Measurements from ENCODE around the gene ERAL1. TPM values are rescaled to one million over a fixed set of nuclear protein-coding genes. Genes with fewer than 3 reads are reported as not detected.
A peak's percentile ranks its signal among the peaks of the same experiment; 100 is the strongest.

The ERAL1 gene
- total and polyA plus RNA-seq, 2 of the 13 experiments (the other 11 are each of a cell fraction or from before 2014, with no cell fraction given) = 46.9 to 72.2 TPM

DNA sequence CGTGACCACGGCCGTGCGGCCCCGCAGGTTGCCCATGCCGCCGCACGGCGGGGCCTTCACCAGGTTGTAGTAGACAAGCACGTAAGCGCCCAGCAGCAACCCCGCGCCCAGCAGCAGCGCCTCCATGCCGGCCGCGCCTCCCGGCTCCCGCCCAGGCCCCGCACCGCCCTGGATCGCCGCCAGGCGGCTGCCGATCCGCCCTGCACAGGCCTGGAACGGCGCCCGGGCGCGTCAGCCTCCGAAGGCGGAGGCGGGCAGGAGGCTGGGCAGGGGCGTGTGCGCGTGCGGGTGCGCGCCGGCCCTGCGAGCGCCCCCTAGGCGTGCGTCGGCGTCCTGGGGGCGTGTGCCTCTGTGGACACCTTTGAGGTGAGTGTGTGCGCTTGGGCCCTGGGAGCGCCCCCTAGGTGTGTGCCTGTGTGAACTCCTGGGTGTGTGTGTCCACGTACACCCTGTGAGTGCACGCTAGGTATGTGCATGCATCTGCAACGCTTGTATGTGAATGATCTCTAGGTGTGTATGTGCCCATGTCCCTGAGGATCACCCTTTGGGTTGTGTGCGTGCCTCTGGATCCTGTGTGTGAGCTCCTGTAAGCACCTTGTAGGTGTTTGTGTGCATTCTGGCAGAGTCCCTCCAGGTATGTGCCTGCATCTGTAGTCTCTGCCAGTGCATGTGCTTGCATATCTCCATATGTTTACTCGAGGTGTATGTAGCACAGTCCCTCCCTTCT is 48.2 kb downstream of the ERAL1 start, which contains the start of gene DHRS13 (continued):
- TF ChIP-seq SRSF9 (IDR thresholded peaks at IDR 0.05; ENCODE audit: borderline replicate concordance, insufficient read depth, low read depth, low read length, poor library complexity, severe bottlenecking) (no peak), HNRNPK (IDR thresholded peaks at IDR 0.05; ENCODE audit: low read depth, low read length, poor library complexity, severe bottlenecking) (peak; percentile 9), BRCA1 (CRISPR knock-in tag; IDR thresholded peaks at IDR 0.05) (no peak), RFX1 (IDR thresholded peaks at IDR 0.05) (no peak), ZNF672 (CRISPR knock-in tag; IDR thresholded peaks at IDR 0.05) (no peak), MEF2D (CRISPR knock-in tag; IDR thresholded peaks at IDR 0.05) (peak; percentile 32; the same call in 1 of the 2 replicates), RCOR2 (CRISPR knock-in tag; IDR thresholded peaks at IDR 0.05) (peak; percentile 64; the same call in 1 of the 2 replicates), JDP2 (CRISPR knock-in tag; IDR thresholded peaks at IDR 0.05; ENCODE audit: borderline replicate concordance) (no peak; the same call in 1 of the 2 replicates), EED (CRISPR knock-in tag; IDR thresholded peaks at IDR 0.05) (no peak), KLF16 (CRISPR knock-in tag; IDR thresholded peaks at IDR 0.05) (peak in 1 of 2 experiments; percentile 76; a peak in 2 of 4 replicates), ZSCAN22 (CRISPR knock-in tag; IDR thresholded peaks at IDR 0.05) (no peak), ZNF75D (CRISPR knock-in tag; IDR thresholded peaks at IDR 0.05; ENCODE audit: borderline replicate concordance) (no peak), TBX3 (IDR thresholded peaks at IDR 0.05; ENCODE audit: borderline replicate concordance) (peak; percentile 36; the same call in 1 of the 2 replicates), HOXA9 (CRISPR knock-in tag; IDR thresholded peaks at IDR 0.05; ENCODE audit: borderline replicate concordance) (no peak), HOXA3 (CRISPR knock-in tag; IDR thresholded peaks at IDR 0.05) (peak; percentile 89), ZSCAN31 (CRISPR knock-in tag; IDR thresholded peaks at IDR 0.05; ENCODE audit: low read depth) (peak; percentile 92)
- TF ChIP-seq, protein P1, sequence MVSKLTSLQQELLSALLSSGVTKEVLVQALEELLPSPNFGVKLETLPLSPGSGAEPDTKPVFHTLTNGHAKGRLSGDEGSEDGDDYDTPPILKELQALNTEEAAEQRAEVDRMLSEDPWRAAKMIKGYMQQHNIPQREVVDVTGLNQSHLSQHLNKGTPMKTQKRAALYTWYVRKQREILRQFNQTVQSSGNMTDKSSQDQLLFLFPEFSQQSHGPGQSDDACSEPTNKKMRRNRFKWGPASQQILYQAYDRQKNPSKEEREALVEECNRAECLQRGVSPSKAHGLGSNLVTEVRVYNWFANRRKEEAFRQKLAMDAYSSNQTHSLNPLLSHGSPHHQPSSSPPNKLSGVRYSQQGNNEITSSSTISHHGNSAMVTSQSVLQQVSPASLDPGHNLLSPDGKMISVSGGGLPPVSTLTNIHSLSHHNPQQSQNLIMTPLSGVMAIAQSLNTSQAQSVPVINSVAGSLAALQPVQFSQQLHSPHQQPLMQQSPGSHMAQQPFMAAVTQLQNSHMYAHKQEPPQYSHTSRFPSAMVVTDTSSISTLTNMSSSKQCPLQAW (CRISPR knock-in tag; IDR thresholded peaks at IDR 0.05) = no peak
- TF ChIP-seq, protein P2, sequence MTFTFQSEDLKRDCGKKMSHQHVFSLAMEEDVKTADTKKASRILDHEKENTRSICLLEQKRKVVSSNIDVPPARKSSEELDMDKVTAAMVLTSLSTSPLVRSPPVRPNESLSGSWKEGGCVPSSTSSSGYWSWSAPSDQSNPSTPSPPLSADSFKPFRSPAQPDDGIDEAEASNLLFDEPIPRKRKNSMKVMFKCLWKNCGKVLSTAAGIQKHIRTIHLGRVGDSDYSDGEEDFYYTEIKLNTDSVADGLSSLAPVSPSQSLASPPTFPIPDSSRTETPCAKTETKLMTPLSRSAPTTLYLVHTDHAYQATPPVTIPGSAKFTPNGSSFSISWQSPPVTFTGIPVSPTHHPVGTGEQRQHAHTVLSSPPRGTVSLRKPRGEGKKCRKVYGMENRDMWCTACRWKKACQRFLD (CRISPR knock-in tag; IDR thresholded peaks at IDR 0.05; ENCODE audit: borderline replicate concordance) = peak; percentile 26
- TF ChIP-seq, protein P3, sequence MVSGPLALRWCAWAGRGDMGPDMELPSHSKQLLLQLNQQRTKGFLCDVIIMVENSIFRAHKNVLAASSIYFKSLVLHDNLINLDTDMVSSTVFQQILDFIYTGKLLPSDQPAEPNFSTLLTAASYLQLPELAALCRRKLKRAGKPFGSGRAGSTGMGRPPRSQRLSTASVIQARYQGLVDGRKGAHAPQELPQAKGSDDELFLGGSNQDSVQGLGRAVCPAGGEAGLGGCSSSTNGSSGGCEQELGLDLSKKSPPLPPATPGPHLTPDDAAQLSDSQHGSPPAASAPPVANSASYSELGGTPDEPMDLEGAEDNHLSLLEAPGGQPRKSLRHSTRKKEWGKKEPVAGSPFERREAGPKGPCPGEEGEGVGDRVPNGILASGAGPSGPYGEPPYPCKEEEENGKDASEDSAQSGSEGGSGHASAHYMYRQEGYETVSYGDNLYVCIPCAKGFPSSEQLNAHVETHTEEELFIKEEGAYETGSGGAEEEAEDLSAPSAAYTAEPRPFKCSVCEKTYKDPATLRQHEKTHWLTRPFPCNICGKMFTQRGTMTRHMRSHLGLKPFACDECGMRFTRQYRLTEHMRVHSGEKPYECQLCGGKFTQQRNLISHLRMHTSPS (CRISPR knock-in tag; IDR thresholded peaks at IDR 0.05; ENCODE audit: low read depth) = 0 out of 2 replicates have a peak, but pooled peaks have one; percentile 35

Measured in HepG2 (cell line).